Nephron progenitor cell (in vitro differentiated cells): Measurements from ENCODE around the gene UIMC1.
A peak's percentile ranks its signal among the peaks of the same experiment; 100 is the strongest.

Experiments
- DNase-seq: peaks from one replicate; pipeline ENCODE4 v3.0.0; 2021
- H3K27ac Mint-ChIP-seq: 2 replicates; pipeline ENCODE4 v1.8.0; 2021; ENCODE audit warnings: mild to moderate bottlenecking, moderate library complexity, mixed read lengths
- H3K27me3 Mint-ChIP-seq: 2 replicates; pipeline ENCODE4 v1.8.0; 2021; ENCODE audit warnings: mild to moderate bottlenecking, low read depth, mixed read lengths; ENCODE audit not compliant: poor library complexity
- H3K36me3 Mint-ChIP-seq: 2 replicates; pipeline ENCODE4 v1.8.0; 2021; ENCODE audit warnings: low read depth, mixed read lengths
- H3K4me1 Mint-ChIP-seq: 2 replicates; pipeline ENCODE4 v1.8.0; 2021; ENCODE audit warnings: mixed read lengths
- H3K4me3 Mint-ChIP-seq: 2 replicates; pipeline ENCODE4 v1.8.0; 2021; ENCODE audit warnings: mild to moderate bottlenecking, moderate library complexity, mixed read lengths
- H3K9me3 Mint-ChIP-seq: 2 replicates; pipeline ENCODE4 v1.8.0; 2021; ENCODE audit warnings: mild to moderate bottlenecking, moderate library complexity, mixed read lengths
- TF ChIP-seq, protein P1 (sequence below): fragments of 200-600 bp; sonication (generic); IDR thresholded peaks from 2 replicates; pipeline ENCODE4 v1.5.0; 2021; ENCODE audit warnings: antibody characterized with exemption

Gene UIMC1

DNA sequence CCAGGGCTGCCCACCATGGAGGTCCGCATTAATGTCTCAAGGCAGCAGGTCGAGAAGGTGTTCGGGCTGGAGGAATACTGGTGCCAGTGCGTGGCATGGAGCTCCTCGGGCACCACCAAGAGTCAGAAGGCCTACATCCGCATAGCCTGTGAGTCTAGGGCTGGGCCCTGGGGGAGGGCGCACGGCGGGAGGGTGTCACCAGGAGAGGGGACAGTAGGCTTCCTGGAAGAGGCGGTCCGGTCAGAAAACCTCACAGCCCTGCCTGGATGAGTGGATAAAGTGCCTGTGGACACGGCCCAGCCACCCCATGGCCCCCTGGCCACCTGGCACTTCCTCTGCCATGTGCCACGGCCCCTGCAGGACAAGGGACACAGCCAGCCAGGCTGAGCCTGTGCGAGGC lies 138.5 kb downstream of the UIMC1 start:
- Mint-ChIP-seq H3K4me3 (no peak overlapping the region), H3K27me3 (peaks cover 42% of the 10 kb centered on the region), H3K9me3 (no peaks in the 10 kb centered on the region), H3K4me1 (peaks cover 41% of the 10 kb centered on the region), H3K36me3 (no peaks in the 10 kb centered on the region), H3K27ac (no peak overlapping the region)
- DNase-seq, result no peak
- TF ChIP-seq, protein P1, sequence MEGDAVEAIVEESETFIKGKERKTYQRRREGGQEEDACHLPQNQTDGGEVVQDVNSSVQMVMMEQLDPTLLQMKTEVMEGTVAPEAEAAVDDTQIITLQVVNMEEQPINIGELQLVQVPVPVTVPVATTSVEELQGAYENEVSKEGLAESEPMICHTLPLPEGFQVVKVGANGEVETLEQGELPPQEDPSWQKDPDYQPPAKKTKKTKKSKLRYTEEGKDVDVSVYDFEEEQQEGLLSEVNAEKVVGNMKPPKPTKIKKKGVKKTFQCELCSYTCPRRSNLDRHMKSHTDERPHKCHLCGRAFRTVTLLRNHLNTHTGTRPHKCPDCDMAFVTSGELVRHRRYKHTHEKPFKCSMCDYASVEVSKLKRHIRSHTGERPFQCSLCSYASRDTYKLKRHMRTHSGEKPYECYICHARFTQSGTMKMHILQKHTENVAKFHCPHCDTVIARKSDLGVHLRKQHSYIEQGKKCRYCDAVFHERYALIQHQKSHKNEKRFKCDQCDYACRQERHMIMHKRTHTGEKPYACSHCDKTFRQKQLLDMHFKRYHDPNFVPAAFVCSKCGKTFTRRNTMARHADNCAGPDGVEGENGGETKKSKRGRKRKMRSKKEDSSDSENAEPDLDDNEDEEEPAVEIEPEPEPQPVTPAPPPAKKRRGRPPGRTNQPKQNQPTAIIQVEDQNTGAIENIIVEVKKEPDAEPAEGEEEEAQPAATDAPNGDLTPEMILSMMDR, result no peak

DNA sequence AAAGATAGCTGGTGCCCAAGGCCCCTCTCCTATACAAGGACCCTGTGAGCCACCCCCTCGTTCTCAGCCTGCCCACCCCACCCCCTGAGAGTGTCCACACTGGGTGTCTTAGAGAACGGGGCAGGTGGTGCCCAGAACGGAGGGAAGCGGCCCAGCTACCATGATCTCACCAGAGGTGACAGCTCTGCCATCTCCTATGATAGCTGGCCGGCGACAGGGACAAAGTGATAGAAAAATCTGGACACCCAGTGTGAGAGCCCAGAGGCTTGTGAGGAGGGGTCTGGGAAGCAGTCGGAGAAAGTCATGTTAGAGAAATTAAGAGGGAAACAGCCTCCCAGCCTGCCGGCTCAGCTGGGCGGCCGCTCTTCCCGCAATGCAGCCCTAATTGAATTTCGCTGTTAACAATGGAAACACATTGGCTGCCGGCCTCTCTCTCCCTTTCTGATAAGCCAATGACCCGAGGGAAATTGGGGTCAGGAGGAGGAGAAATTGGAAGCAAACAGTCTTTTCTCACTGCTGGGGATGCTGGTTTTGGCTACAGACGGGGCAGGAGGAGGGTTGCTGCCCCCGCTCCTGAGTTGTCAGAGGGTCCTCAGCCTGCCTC lies 139.8 kb downstream of the UIMC1 start:
- Mint-ChIP-seq H3K27ac (no peak overlapping the region), H3K9me3 (no peaks in the 10 kb centered on the region), H3K36me3 (no peaks in the 10 kb centered on the region), H3K27me3 (peaks cover 44% of the 10 kb centered on the region), H3K4me3 (peak overlapping the region; percentile 30), H3K4me1 (peaks cover 49% of the 10 kb centered on the region)
- TF ChIP-seq, protein P1, result no peak
- no peak for DNase-seq

DNA sequence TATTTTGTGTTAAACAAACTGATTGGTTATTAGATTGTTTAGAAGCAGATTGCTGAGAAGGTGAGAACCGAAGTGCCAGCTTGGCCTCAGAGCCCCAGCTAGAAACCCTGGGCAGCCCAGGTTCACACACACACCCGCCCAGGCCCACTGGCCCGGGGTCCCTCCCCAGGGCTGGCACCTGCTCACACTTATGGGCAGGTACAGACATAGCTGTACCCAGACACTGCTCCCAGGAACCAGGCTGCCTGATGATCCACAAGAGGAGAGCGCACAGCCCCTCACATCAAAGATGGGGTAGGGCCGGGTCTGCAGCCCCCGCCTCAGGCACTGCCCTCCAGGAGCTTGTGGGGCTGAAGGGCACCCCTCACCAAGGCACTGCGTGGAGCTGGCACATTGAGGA lies 140.6 kb downstream of the UIMC1 start:
- Mint-ChIP-seq H3K9me3 (no peaks in the 10 kb centered on the region), H3K27me3 (peaks cover 44% of the 10 kb centered on the region), H3K36me3 (no peaks in the 10 kb centered on the region), H3K4me3 (no peak overlapping the region), H3K27ac (no peak overlapping the region), H3K4me1 (peaks cover 49% of the 10 kb centered on the region)
- TF ChIP-seq, protein P1, result no peak
- DNase-seq, result no peak

DNA sequence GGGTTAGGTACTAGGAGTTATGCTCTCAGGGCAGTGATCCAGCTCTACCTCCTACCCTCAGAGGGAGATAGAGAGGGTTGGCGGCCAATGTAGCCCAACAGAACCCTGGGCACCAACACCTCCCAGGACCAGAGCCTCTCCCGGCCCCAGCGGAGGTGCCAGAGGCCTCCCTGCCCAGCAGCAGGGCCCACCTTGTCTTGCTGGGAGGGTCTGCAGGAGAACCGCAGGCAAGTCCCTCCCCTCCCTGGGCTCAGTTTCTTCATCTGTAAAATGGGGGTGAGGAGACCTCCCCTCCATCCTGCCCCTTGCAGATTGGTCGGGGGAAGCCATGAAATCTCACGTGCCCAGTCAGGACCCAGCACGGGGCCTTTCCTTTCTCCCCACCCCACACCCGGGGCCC lies 141.8 kb downstream of the UIMC1 start:
- H3K4me3 Mint-ChIP-seq, result no peak overlapping the region
- H3K27me3 Mint-ChIP-seq, result peaks cover 45% of the 10 kb centered on the region

DNA sequence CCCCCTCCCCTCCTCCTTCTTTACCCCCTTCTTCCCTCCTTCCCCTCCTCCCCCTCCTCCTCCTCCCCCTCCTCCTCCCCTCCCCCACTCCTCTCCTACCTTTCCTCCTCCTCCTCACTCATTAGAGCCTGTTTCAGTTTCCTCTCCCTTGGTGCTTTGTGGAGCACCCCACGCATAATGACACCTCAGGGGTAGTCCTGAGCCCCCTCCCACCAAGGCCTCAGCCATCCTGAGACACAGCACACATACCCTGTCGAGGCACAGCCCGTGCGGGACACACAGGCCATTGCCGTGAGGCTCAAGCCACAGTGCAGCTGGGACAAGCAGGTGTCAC lies 142.8 kb downstream of the UIMC1 start:
- DNase-seq, result no peak
- no peak overlapping the region for H3K4me3 Mint-ChIP-seq

More for the DNA sequence above, 141.8 kb downstream of the UIMC1 start:
- no peak overlapping the region for H3K27ac Mint-ChIP-seq
- H3K36me3 Mint-ChIP-seq, result no peaks in the 10 kb centered on the region
- DNase-seq, result no peak
- H3K4me1 Mint-ChIP-seq, result peaks cover 43% of the 10 kb centered on the region
- H3K9me3 Mint-ChIP-seq, result no peaks in the 10 kb centered on the region
- TF ChIP-seq, protein P1, result no peak

More for the DNA sequence above, 142.8 kb downstream of the UIMC1 start:
- Mint-ChIP-seq H3K27me3 (peaks cover 46% of the 10 kb centered on the region), H3K9me3 (no peaks in the 10 kb centered on the region), H3K27ac (no peak overlapping the region), H3K36me3 (no peaks in the 10 kb centered on the region), H3K4me1 (peaks cover 39% of the 10 kb centered on the region)
- TF ChIP-seq, protein P1, result no peak
